Daoy (cell line): Measurements from ENCODE around the gene USHBP1. TPM values are rescaled to one million over a fixed set of nuclear protein-coding genes. Genes with fewer than 3 reads are reported as not detected.
A peak's percentile ranks its signal among the peaks of the same experiment; 100 is the strongest.

Experiments
- DNase-seq: peaks from one replicate; pipeline ENCODE4 v3.0.0-alpha.2; 2015; ENCODE audit warnings: low read depth
- total RNA-seq: library from RNA; depleted of rRNA; stranded (reverse); fragments of >200 nt; shearing (Covaris generic); gene quantifications from 2 replicates; pipeline ENCODE4 v1.2.3, GENCODE V29; 2014

Gene USHBP1
- total RNA-seq, 1 experiment from 2014 or later, result not detected

GRCh38 chr19:17240062-17240752 is 24.3 kb downstream of the USHBP1 start:
- no peak for DNase-seq

- no peak for DNase-seq
These were observed 26.5 kb downstream of the USHBP1 start for GRCh38 chr19:17237747-17238706.

- no peak for DNase-seq
These were observed 27.6 kb downstream of the USHBP1 start for GRCh38 chr19:17236811-17237543.

GRCh38 chr19:17235971-17236777 is 28.4 kb downstream of the USHBP1 start:
- peak; percentile 66 for DNase-seq

GRCh38 chr19:17235300-17235970 is 29.1 kb downstream of the USHBP1 start:
- DNase-seq, result peak; percentile 82

- peak; percentile 72 for DNase-seq
These were observed 29.6 kb downstream of the USHBP1 start for GRCh38 chr19:17234911-17235299.

GRCh38 chr19:17232258-17232657 is 32.3 kb downstream of the USHBP1 start:
- no peak for DNase-seq

GRCh38 chr19:17229890-17230289 is 34.7 kb downstream of the USHBP1 start:
- no peak for DNase-seq

- no peak for DNase-seq
These were observed 36.7 kb downstream of the USHBP1 start for GRCh38 chr19:17227798-17228367.

- peak; percentile 99 for DNase-seq
These were observed 38.3 kb downstream of the USHBP1 start, which contains the start of gene OCEL1 for GRCh38 chr19:17226002-17226933. Gene OCEL1, plus strand, starts transcription at chr19:17226226. Its CDS starts 22 bp downstream, at chr19:17226248.

- DNase-seq, result no peak
These were observed 39.5 kb downstream of the USHBP1 start for GRCh38 chr19:17225053-17225452.

- DNase-seq, result peak; percentile 89
These were observed 44.3 kb downstream of the USHBP1 start for GRCh38 chr19:17220207-17220758.

GRCh38 chr19:17219286-17219685 is 45.3 kb downstream of the USHBP1 start:
- DNase-seq, result no peak

- DNase-seq, result no peak
These were observed 48.4 kb downstream of the USHBP1 start for GRCh38 chr19:17216058-17216670.

GRCh38 chr19:17215127-17215971 is 49.2 kb downstream of the USHBP1 start, which contains the start of gene USE1:
Gene USE1, plus strand, starts transcription at chr19:17215357. Its CDS starts 49 bp downstream, at chr19:17215406.
- DNase-seq, result peak; percentile 94

GRCh38 chr19:17214508-17215126 is 49.9 kb downstream of the USHBP1 start:
- no peak for DNase-seq

- no peak for DNase-seq
These were observed 51.2 kb downstream of the USHBP1 start for GRCh38 chr19:17213334-17213733.
